ENCODE results near the gene CCSER1. TPM values are rescaled to one million over a fixed set of nuclear protein-coding genes. Genes with fewer than 3 reads are reported as not detected.

CCSER1 gene
- total RNA-seq, 2 donors from 2014 or later: 11.8 to 12.5 TPM

- Histone ChIP-seq H3K27me3 (no peaks in the 10 kb centered on the region), H3K4me1 (no peaks in the 10 kb centered on the region), H3K9me3 (no peaks in the 10 kb centered on the region), H3K4me3 (no peak overlapping the region), H3K36me3 (no peaks in the 10 kb centered on the region), H3K27ac (no peak overlapping the region)
- no peak for DNase-seq (ENCODE audit: low spot score)
- no peak for TF ChIP-seq CTCF (IDR thresholded peaks at IDR 0.05)
These were observed 816.1 kb downstream of the CCSER1 start for GRCh38 chr4:90943311-90943710.

GRCh38 chr4:90946945-90947344, 819.8 kb downstream of the CCSER1 start:
- no peak for TF ChIP-seq CTCF (IDR thresholded peaks at IDR 0.05)
- no peak for DNase-seq (ENCODE audit: low spot score)
- Histone ChIP-seq H3K36me3 (no peaks in the 10 kb centered on the region), H3K27me3 (no peaks in the 10 kb centered on the region), H3K9me3 (no peaks in the 10 kb centered on the region), H3K27ac (no peak overlapping the region), H3K4me3 (no peak overlapping the region), H3K4me1 (no peaks in the 10 kb centered on the region)

GRCh38 chr4:90950385-90950841, 823.2 kb downstream of the CCSER1 start:
- no peak for TF ChIP-seq CTCF (IDR thresholded peaks at IDR 0.05)
- Histone ChIP-seq H3K27me3 (no peaks in the 10 kb centered on the region), H3K36me3 (no peaks in the 10 kb centered on the region), H3K4me3 (no peak overlapping the region), H3K4me1 (no peaks in the 10 kb centered on the region), H3K9me3 (no peaks in the 10 kb centered on the region), H3K27ac (no peak overlapping the region)
- DNase-seq (ENCODE audit: low spot score): no peak

- no peak overlapping the region for H3K4me3 ChIP-seq
- H3K9me3 ChIP-seq: no peaks in the 10 kb centered on the region
- no peaks in the 10 kb centered on the region for H3K36me3 ChIP-seq
- H3K4me1 ChIP-seq: no peaks in the 10 kb centered on the region
- H3K27ac ChIP-seq: no peak overlapping the region
- DNase-seq (ENCODE audit: low spot score): no peak
- TF ChIP-seq CTCF (IDR thresholded peaks at IDR 0.05): no peak
- H3K27me3 ChIP-seq: no peaks in the 10 kb centered on the region
These were observed 823.8 kb downstream of the CCSER1 start for GRCh38 chr4:90951037-90951436.

- DNase-seq (ENCODE audit: low spot score): no peak
- H3K4me1 ChIP-seq: no peaks in the 10 kb centered on the region
- no peak overlapping the region for H3K4me3 ChIP-seq
- TF ChIP-seq CTCF (IDR thresholded peaks at IDR 0.05): no peak
- H3K27ac ChIP-seq: no peak overlapping the region
- H3K9me3 ChIP-seq: no peaks in the 10 kb centered on the region
- no peaks in the 10 kb centered on the region for H3K27me3 ChIP-seq
- H3K36me3 ChIP-seq: no peaks in the 10 kb centered on the region
These were observed 831.2 kb downstream of the CCSER1 start for GRCh38 chr4:90958256-90958895.

GRCh38 chr4:90960433-90960832, 833.2 kb downstream of the CCSER1 start:
- no peaks in the 10 kb centered on the region for H3K4me1 ChIP-seq
- no peak for TF ChIP-seq CTCF (IDR thresholded peaks at IDR 0.05)
- H3K27me3 ChIP-seq: no peaks in the 10 kb centered on the region
- no peak for DNase-seq (ENCODE audit: low spot score)
- H3K27ac ChIP-seq: no peak overlapping the region
- H3K4me3 ChIP-seq: no peak overlapping the region
- H3K36me3 ChIP-seq: no peaks in the 10 kb centered on the region
- H3K9me3 ChIP-seq: no peaks in the 10 kb centered on the region
